H1 (cell line): ENCODE results near the gene FAM221B. TPM values are rescaled to one million over a fixed set of nuclear protein-coding genes. Genes with fewer than 3 reads are reported as not detected.

ENCODE experiments used
- CTCF ChIA-PET: fragments of 300-600 bp; sonication (Branson Sonifier 250); formaldehyde crosslinking; loops from one replicate; lab custom pipeline; 2021; ENCODE audit not compliant: partially characterized antibody; lab: Charles Lee
- POLR2A ChIA-PET: fragments of 300-600 bp; sonication (Branson Sonifier 250); formaldehyde crosslinking; loops from one replicate; lab custom pipeline; 2021; ENCODE audit warnings: inconsistent platforms; ENCODE audit not compliant: partially characterized antibody; lab: Charles Lee
- DNase-seq, 2 experiments: peaks; one replicate each; pipeline versions ENCODE4 v3.0.0 to v3.0.0-alpha.2; 2010 to 2022; ENCODE audit warnings: low spot score in 2 of 2, low read depth in 1 of 2, mixed read lengths in 1 of 2
- FAIRE-seq: peaks from 2 replicates; lab custom pipeline; 2011; peaks lifted over from hg19 to GRCh38; lab: Jason Lieb, UNC
- H2AFZ ChIP-seq: 2 replicates; pipeline ENCODE4 v1.8.1; 2012; ENCODE audit warnings: low read length, inconsistent platforms
- H2AK5ac ChIP-seq: 2 replicates; pipeline ENCODE4 v1.6.1; 2013; ENCODE audit warnings: low read depth, low read length
- H2BK120ac ChIP-seq: replicated peaks from 2 replicates; pipeline ENCODE3; 2013; ENCODE audit warnings: low read depth, low read length, inconsistent platforms
- H2BK12ac ChIP-seq: 2 replicates; pipeline ENCODE4 v1.6.1; 2013; ENCODE audit warnings: low read depth, low read length
- H2BK15ac ChIP-seq: 2 replicates; pipeline ENCODE4 v1.6.1; 2013; ENCODE audit warnings: low read length
- H2BK20ac ChIP-seq: 2 replicates; pipeline ENCODE4 v1.6.1; 2013; ENCODE audit warnings: low read length
- H2BK5ac ChIP-seq: 2 replicates; pipeline ENCODE4 v1.6.1; 2013; ENCODE audit warnings: low read depth, low read length
- H3K14ac ChIP-seq: 2 replicates; pipeline ENCODE4 v1.6.1; 2013; ENCODE audit warnings: inconsistent platforms; ENCODE audit not compliant: insufficient read length
- H3K18ac ChIP-seq: 2 replicates; pipeline ENCODE4 v1.6.1; 2013; ENCODE audit warnings: low read length; ENCODE audit errors: extremely low read depth
- H3K23ac ChIP-seq: 2 replicates; pipeline ENCODE4 v1.6.1; 2013; ENCODE audit warnings: inconsistent platforms; ENCODE audit not compliant: insufficient read length
- H3K23me2 ChIP-seq: 2 replicates; pipeline ENCODE4 v1.6.1; 2013; ENCODE audit warnings: low read depth, low read length
- H3K27ac ChIP-seq: 2 replicates; pipeline ENCODE4 v1.6.1; 2011; ENCODE audit warnings: low read depth, low read length, inconsistent platforms
- H3K27me3 ChIP-seq, 4 experiments: replicated peaks in 1 of 4; 1 replicate in 1 of 4; 2 replicates in 3 of 4; pipeline versions ENCODE4 v1.6.1 to v1.8.1; 2011 to 2013; ENCODE audit warnings: low read length in 3 of 4, mild to moderate bottlenecking in 3 of 4, inconsistent platforms in 2 of 4, mixed read lengths in 2 of 4, moderate library complexity in 1 of 4; ENCODE audit not compliant: control insufficient read depth in 3 of 4, insufficient read depth in 3 of 4; ENCODE audit errors: extremely low read depth in 1 of 4
- H3K36me3 ChIP-seq, 4 experiments: 2 replicates each; pipeline versions ENCODE4 v1.6.1 to v1.8.1; 2011 to 2013; ENCODE audit warnings: mild to moderate bottlenecking in 4 of 4, low read length in 3 of 4, moderate library complexity in 2 of 4, control low read depth in 1 of 4, inconsistent platforms in 1 of 4; ENCODE audit not compliant: insufficient read depth in 4 of 4, control insufficient read depth in 2 of 4
- H3K4ac ChIP-seq: replicated peaks from 2 replicates; pipeline ENCODE3; 2013; ENCODE audit warnings: low read length, low read depth, mixed read lengths, inconsistent platforms; ENCODE audit not compliant: insufficient read length
- H3K4me1 ChIP-seq, 4 experiments: replicated peaks in 1 of 4; 1 replicate in 1 of 4; 2 replicates in 3 of 4; pipeline versions ENCODE4 v1.6.1 to v1.8.1; 2011 to 2013; ENCODE audit warnings: low read length in 3 of 4, inconsistent platforms in 2 of 4, mixed read lengths in 1 of 4; ENCODE audit not compliant: insufficient read depth in 4 of 4, control insufficient read depth in 3 of 4
- H3K4me2 ChIP-seq, 2 experiments: 2 replicates each; pipeline versions ENCODE4 v1.6.1 to v1.8.1; 2011 to 2013; ENCODE audit warnings: low read depth in 2 of 2, low read length in 2 of 2, control low read depth in 1 of 2, inconsistent platforms in 1 of 2, mild to moderate bottlenecking in 1 of 2; ENCODE audit not compliant: insufficient read depth in 1 of 2
- H3K4me3 ChIP-seq, 4 experiments: fragments of 200-600, 300-600 bp in 1 of 4; sonication (generic), shearing (Covaris generic), sonication (Bioruptor Twin) in 1 of 4; 2 replicates each; pipeline versions ENCODE4 v1.5.1 to v1.8.1; 2011 to 2016; ENCODE audit warnings: low read length in 4 of 4, low read depth in 3 of 4, control low read depth in 2 of 4, inconsistent platforms in 2 of 4, mild to moderate bottlenecking in 2 of 4, mixed read lengths in 1 of 4, moderate library complexity in 1 of 4; ENCODE audit not compliant: insufficient read depth in 2 of 4; ENCODE audit errors: extremely low read depth in 1 of 4
- H3K56ac ChIP-seq: replicated peaks from 2 replicates; pipeline ENCODE3; 2013; ENCODE audit warnings: low read depth, mild to moderate bottlenecking, mixed read lengths, low read length, inconsistent platforms; ENCODE audit not compliant: insufficient read length
- H3K79me1 ChIP-seq: 2 replicates; pipeline ENCODE4 v1.6.1; 2013; ENCODE audit warnings: low read depth, low read length, control low read depth
- H3K79me2 ChIP-seq, 2 experiments: 2 replicates each; pipeline versions ENCODE4 v1.6.1 to v1.8.1; 2012 to 2013; ENCODE audit warnings: low read length in 2 of 2, mild to moderate bottlenecking in 2 of 2, inconsistent platforms in 1 of 2; ENCODE audit not compliant: insufficient read depth in 2 of 2, control insufficient read depth in 1 of 2
- H3K9ac ChIP-seq, 4 experiments: replicated peaks in 1 of 4; 1 replicate in 1 of 4; 2 replicates in 3 of 4; pipeline versions ENCODE4 v1.6.1 to v1.8.1; 2011 to 2013; ENCODE audit warnings: low read depth in 3 of 4, low read length in 3 of 4, control low read depth in 2 of 4, mild to moderate bottlenecking in 2 of 4, moderate library complexity in 2 of 4, inconsistent platforms in 1 of 4; ENCODE audit errors: extremely low read depth in 1 of 4
- H3K9me3 ChIP-seq, 2 experiments: 2 replicates each; pipeline versions ENCODE4 v1.6.1 to v1.8.1; 2012 to 2013; ENCODE audit warnings: mild to moderate bottlenecking in 2 of 2, moderate library complexity in 2 of 2, control low read depth in 1 of 2, inconsistent platforms in 1 of 2, low read depth in 1 of 2, low read length in 1 of 2, mixed read lengths in 1 of 2; ENCODE audit not compliant: insufficient read depth in 2 of 2
- H4K20me1 ChIP-seq, 2 experiments: replicated peaks in 1 of 2; 2 replicates each; pipeline versions ENCODE3 to v1.8.1; 2011 to 2013; ENCODE audit warnings: inconsistent platforms in 2 of 2, low read length in 2 of 2, mild to moderate bottlenecking in 1 of 2; ENCODE audit not compliant: insufficient read depth in 2 of 2, control insufficient read depth in 1 of 2
- H4K5ac ChIP-seq: 2 replicates; pipeline ENCODE4 v1.6.1; 2013; ENCODE audit warnings: low read length, low read depth, mixed read lengths, inconsistent platforms; ENCODE audit not compliant: insufficient read length
- H4K8ac ChIP-seq: 2 replicates; pipeline ENCODE4 v1.8.0; 2013; ENCODE audit warnings: mild to moderate bottlenecking, moderate library complexity, low read length, inconsistent platforms; ENCODE audit not compliant: insufficient read depth; ENCODE audit errors: extremely low read depth
- H4K91ac ChIP-seq: replicated peaks from 2 replicates; pipeline ENCODE3; 2013; ENCODE audit warnings: low read length, mixed read lengths, inconsistent platforms; ENCODE audit not compliant: insufficient read length
- CBX5 ChIP-seq: fragments of 300-800, 300-1000 bp; sonication (generic); IDR thresholded peaks from 2 replicates; pipeline ENCODE4 v1.7.1; 2016; ENCODE audit warnings: antibody characterized with exemption, low read length, low read depth
- EP300 ChIP-seq, 2 experiments: IDR thresholded peaks; 1 replicate in 1 of 2; 2 replicates in 1 of 2; pipeline ENCODE4 v1.6.1; 2011 to 2012; ENCODE audit warnings: low read depth in 2 of 2, low read length in 2 of 2, mild to moderate bottlenecking in 2 of 2, borderline replicate concordance in 1 of 2, inconsistent platforms in 1 of 2, moderate library complexity in 1 of 2
- WGBS, 2 experiments: shearing (Covaris generic) in 1 of 2; methylation state at CpG; one replicate each; pipeline versions ENCODE4 v1.1.6 to v1.1.7; 2013 to 2015; ENCODE audit warnings: low lambda C conversion rate in 2 of 2, mixed read lengths in 2 of 2, inconsistent platforms in 1 of 2, low coverage in 1 of 2, missing lambda C conversion rate in 1 of 2; ENCODE audit not compliant: insufficient replicate concordance in 2 of 2, insufficient coverage in 1 of 2, insufficient read length in 1 of 2; ENCODE audit errors: extremely low coverage in 1 of 2, missing lambda C conversion rate in 1 of 2; 5-methylcytosine and 5-hydroxymethylcytosine counted together
- polyA plus RNA-seq, 7 experiments: library from polyadenylated mRNA; depleted of rRNA in 3 of 7; stranded (reverse) in 5 of 7; unstranded in 2 of 7; fragments of >200 nt in 5 of 7; fragments of 200-250 nt in 2 of 7; gene quantifications; 1 replicate in 5 of 7; 2 replicates in 1 of 7; 4 replicates in 1 of 7; pipeline versions ENCODE4 v1.2.1 to v1.2.3, GENCODE V29; 2011 to 2013; ENCODE audit warnings: missing spikeins in 2 of 7, mixed read lengths in 2 of 7
- total RNA-seq: library from RNA; stranded (reverse); fragmentation: NEBNext Ultra II Directional; extraction: Animal tissue kit (Norgen Biotek cat#: 25700); gene quantifications from 2 replicates; pipeline ENCODE4 v1.2.1, GENCODE V29; 2021
- TF ChIP-seq, protein P1 (sequence below): IDR thresholded peaks from 2 replicates; pipeline ENCODE4 v1.6.1; 2012; ENCODE audit warnings: low read length, inconsistent platforms

Gene FAM221B
- total and polyA plus RNA-seq, 2 of the 8 experiments (the other 6 are each of a cell fraction or from before 2014, with no cell fraction given) = not detected

DNA sequence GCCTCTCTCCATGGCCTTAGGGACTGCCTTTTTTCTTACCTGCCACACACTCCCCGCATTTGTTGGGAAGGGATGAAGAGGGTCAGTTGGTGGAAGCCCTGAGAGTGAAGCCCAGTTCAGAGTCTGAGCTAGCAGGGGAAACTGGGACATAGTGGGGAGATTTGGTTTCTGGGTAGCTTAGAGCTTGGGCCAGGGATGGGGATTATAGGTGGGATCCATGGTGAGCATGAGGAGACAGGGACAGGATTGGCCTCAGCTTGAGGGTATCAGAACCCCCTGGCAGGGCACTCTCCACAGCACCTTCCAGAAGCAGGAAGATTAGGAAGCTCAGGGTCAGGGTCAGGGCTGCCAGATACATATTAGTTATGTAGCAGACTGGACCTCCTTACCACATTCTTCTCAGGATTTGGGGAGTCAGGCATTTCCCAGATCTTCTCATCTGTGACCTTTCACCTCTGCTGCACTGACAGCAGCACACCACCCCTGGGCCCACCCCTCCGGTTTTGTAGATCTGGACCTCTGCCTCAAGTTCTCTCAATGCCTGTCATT lies 23.8 kb upstream of the FAM221B start:
- no peak overlapping the region for H3K23ac ChIP-seq
- H3K23me2 ChIP-seq = no peaks in the 10 kb centered on the region
- H4K20me1 ChIP-seq = no peaks in the 10 kb centered on the region
- no peak overlapping the region for H3K4me3 ChIP-seq
- H2BK120ac ChIP-seq = no peak overlapping the region
- DNase-seq (no peak), FAIRE-seq (no peak)
- H3K27me3 ChIP-seq = peaks cover 0 to under 1% (median 0%) of the 10 kb centered on the region in 4 experiments; a peak in 1 of 7 replicates
- H4K8ac ChIP-seq = no peak overlapping the region
- no peak overlapping the region for H4K5ac ChIP-seq
- no peak overlapping the region for H3K14ac ChIP-seq
- no peak overlapping the region for H3K4me2 ChIP-seq
- H3K79me1 ChIP-seq = no peaks in the 10 kb centered on the region
- no peaks in the 10 kb centered on the region for H3K79me2 ChIP-seq
- H4K91ac ChIP-seq = no peak overlapping the region
- peaks cover 0 to 4% (median 1%) of the 10 kb centered on the region in 4 experiments; a peak in 2 of 8 replicates for H3K36me3 ChIP-seq
- H3K9me3 ChIP-seq = no peaks in the 10 kb centered on the region
- ChIA-PET CTCF (interaction anchor here (0.8 to 1.6 kb wide), 4 partner anchors 17 to 188 kb away, joined by 3 to 6 read pairs (median 4); partner anchors contain the start of gene ARHGEF39), POLR2A (interaction anchor here (1.3 kb wide), 1 partner anchor 10 kb away, joined by 3 read pairs; no protein-coding TSS in a partner anchor)
- no peak overlapping the region for H2AFZ ChIP-seq
- no peaks in the 10 kb centered on the region; a peak in 1 of 7 replicates for H3K4me1 ChIP-seq
- no peak overlapping the region for H2BK20ac ChIP-seq
- no peak overlapping the region for H3K18ac ChIP-seq
- WGBS, 2 experiments = 88% methylated on average over 2 of the region's 2 CpGs; no CpG with 5 or more reads in 1 of the 2 experiments
- no peak overlapping the region for H2BK15ac ChIP-seq
- no peak overlapping the region for H3K4ac ChIP-seq
- H3K27ac ChIP-seq = no peak overlapping the region
- H2BK5ac ChIP-seq = no peak overlapping the region
- H2AK5ac ChIP-seq = no peak overlapping the region
- no peak overlapping the region for H2BK12ac ChIP-seq
- no peak overlapping the region for H3K56ac ChIP-seq
- H3K9ac ChIP-seq = no peak overlapping the region
- TF ChIP-seq EP300 (IDR thresholded peaks at IDR 0.05; ENCODE audit: borderline replicate concordance in 1 of 2, low read depth in 2 of 2, low read length in 2 of 2) (no peak), CBX5 (no peak)
- TF ChIP-seq, protein P1, sequence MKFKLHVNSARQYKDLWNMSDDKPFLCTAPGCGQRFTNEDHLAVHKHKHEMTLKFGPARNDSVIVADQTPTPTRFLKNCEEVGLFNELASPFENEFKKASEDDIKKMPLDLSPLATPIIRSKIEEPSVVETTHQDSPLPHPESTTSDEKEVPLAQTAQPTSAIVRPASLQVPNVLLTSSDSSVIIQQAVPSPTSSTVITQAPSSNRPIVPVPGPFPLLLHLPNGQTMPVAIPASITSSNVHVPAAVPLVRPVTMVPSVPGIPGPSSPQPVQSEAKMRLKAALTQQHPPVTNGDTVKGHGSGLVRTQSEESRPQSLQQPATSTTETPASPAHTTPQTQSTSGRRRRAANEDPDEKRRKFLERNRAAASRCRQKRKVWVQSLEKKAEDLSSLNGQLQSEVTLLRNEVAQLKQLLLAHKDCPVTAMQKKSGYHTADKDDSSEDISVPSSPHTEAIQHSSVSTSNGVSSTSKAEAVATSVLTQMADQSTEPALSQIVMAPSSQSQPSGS = no peak
